Fibroblast of skin of back (primary cell): ENCODE results near the gene NRIP1.
"Not testable (repeated sequence)": the region's sequence is repeated elsewhere in the genome, so short reads cannot be mapped to it uniquely, and the experiment has no call there.

Source experiments
- DNase-seq: peaks from one replicate; pipeline ENCODE4 v3.0.0-alpha.2; 2013

The NRIP1 gene

GRCh38 chr21:15037095-15037899 is 27.5 kb downstream of the NRIP1 start:
- DNase-seq, result no peak

- DNase-seq, result no peak
Observed at GRCh38 chr21:15036189-15036588, 28.6 kb downstream of the NRIP1 start.

- peak; percentile 53 for DNase-seq
Observed at GRCh38 chr21:15034126-15034853, 30.5 kb downstream of the NRIP1 start.

GRCh38 chr21:15031790-15032357 is 32.9 kb downstream of the NRIP1 start:
- DNase-seq, result peak; percentile 56

- not testable (repeated sequence) for DNase-seq
Observed at GRCh38 chr21:15031362-15031761, 33.4 kb downstream of the NRIP1 start.

GRCh38 chr21:15030861-15031260 is 33.9 kb downstream of the NRIP1 start:
- DNase-seq, result peak; percentile 61

GRCh38 chr21:15029077-15029476 is 35.7 kb downstream of the NRIP1 start:
- DNase-seq, result no peak

GRCh38 chr21:15028186-15028585 is 36.6 kb downstream of the NRIP1 start:
- no peak for DNase-seq

GRCh38 chr21:15027056-15027455 is 37.7 kb downstream of the NRIP1 start:
- DNase-seq, result no peak

- DNase-seq, result no peak
Observed at GRCh38 chr21:15026370-15026769, 38.4 kb downstream of the NRIP1 start.

- DNase-seq, result peak; percentile 76
Observed at GRCh38 chr21:15023776-15024175, 41.0 kb downstream of the NRIP1 start.

- DNase-seq, result peak; percentile 60
Observed at GRCh38 chr21:15022608-15023261, 42.1 kb downstream of the NRIP1 start.

GRCh38 chr21:15020797-15021196 is 44.0 kb downstream of the NRIP1 start:
- DNase-seq, result no peak

GRCh38 chr21:15018382-15018781 is 46.4 kb downstream of the NRIP1 start:
- no peak for DNase-seq

GRCh38 chr21:15015622-15016471 is 49.0 kb downstream of the NRIP1 start:
- peak; percentile 91 for DNase-seq

GRCh38 chr21:15014221-15014620 is 50.6 kb downstream of the NRIP1 start:
- peak; percentile 50 for DNase-seq

- DNase-seq, result no peak
Observed at GRCh38 chr21:15011967-15012366, 52.8 kb downstream of the NRIP1 start.

GRCh38 chr21:15010645-15011044 is 54.2 kb downstream of the NRIP1 start:
- peak; percentile 28 for DNase-seq

- peak; percentile 89 for DNase-seq
Observed at GRCh38 chr21:15009837-15010363, 54.9 kb downstream of the NRIP1 start.

- DNase-seq, result peak; percentile 37
Observed at GRCh38 chr21:15007716-15008296, 57.0 kb downstream of the NRIP1 start.

GRCh38 chr21:15006594-15007230 is 58.1 kb downstream of the NRIP1 start:
- peak; percentile 41 for DNase-seq
